Measurements from ENCODE around the gene HEMK1.

- TF ChIP-seq, protein P1, sequence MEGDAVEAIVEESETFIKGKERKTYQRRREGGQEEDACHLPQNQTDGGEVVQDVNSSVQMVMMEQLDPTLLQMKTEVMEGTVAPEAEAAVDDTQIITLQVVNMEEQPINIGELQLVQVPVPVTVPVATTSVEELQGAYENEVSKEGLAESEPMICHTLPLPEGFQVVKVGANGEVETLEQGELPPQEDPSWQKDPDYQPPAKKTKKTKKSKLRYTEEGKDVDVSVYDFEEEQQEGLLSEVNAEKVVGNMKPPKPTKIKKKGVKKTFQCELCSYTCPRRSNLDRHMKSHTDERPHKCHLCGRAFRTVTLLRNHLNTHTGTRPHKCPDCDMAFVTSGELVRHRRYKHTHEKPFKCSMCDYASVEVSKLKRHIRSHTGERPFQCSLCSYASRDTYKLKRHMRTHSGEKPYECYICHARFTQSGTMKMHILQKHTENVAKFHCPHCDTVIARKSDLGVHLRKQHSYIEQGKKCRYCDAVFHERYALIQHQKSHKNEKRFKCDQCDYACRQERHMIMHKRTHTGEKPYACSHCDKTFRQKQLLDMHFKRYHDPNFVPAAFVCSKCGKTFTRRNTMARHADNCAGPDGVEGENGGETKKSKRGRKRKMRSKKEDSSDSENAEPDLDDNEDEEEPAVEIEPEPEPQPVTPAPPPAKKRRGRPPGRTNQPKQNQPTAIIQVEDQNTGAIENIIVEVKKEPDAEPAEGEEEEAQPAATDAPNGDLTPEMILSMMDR (IDR thresholded peaks at IDR 0.05), result no peak
- TF ChIP-seq POLR2A (IDR thresholded peaks at IDR 0.05), result no peak
These were observed 33.4 kb downstream of the HEMK1 start for GRCh38 chr3:50602595-50603191.

Measured in upper lobe of left lung (tissue), 4 donors.